ENCODE measurements around the gene CMSS1.
"Not testable (repeated sequence)": the region's sequence is repeated elsewhere in the genome, so short reads cannot be mapped to it uniquely, and the experiment has no call there.

CMSS1 gene

DNA sequence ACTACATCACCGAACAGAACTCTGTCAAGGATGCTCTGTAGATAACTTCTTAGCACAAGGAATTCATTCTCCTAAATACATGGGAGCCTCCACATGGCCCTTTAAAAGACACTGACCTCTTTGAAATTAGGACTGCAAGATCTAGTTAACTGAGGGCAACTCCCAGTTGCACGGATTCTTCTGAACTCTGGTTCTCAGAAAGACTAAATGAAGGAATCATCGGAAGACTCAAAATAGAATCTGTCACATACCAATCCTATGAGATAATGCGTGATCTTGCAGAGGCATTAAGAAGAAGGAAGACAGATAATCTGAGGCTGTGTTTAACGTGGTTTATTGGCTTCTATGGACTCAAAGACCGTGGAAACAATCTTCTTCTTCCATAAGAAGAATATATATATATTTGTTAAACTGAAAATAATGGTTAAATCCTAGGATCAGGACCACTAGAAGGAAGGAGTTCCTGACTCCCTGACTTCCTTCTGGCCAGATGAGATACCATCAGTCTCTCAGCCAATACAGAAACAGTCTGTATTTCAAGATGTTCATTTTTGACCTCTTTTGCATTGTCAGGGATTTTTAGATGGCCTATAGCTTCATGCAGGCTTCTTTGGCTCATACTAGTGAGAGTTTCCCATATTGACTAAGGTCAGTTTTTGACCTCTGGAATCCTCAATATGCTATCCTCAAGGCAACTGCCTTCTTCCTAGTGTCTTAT, 409.2 kb downstream of the CMSS1 start:
- TF ChIP-seq, protein P1, sequence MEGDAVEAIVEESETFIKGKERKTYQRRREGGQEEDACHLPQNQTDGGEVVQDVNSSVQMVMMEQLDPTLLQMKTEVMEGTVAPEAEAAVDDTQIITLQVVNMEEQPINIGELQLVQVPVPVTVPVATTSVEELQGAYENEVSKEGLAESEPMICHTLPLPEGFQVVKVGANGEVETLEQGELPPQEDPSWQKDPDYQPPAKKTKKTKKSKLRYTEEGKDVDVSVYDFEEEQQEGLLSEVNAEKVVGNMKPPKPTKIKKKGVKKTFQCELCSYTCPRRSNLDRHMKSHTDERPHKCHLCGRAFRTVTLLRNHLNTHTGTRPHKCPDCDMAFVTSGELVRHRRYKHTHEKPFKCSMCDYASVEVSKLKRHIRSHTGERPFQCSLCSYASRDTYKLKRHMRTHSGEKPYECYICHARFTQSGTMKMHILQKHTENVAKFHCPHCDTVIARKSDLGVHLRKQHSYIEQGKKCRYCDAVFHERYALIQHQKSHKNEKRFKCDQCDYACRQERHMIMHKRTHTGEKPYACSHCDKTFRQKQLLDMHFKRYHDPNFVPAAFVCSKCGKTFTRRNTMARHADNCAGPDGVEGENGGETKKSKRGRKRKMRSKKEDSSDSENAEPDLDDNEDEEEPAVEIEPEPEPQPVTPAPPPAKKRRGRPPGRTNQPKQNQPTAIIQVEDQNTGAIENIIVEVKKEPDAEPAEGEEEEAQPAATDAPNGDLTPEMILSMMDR (IDR thresholded peaks at IDR 0.05; ENCODE audit: low read depth, low read length, missing control alignments) = no peak
- DNase-seq (ENCODE audit: extremely low read depth, low read depth) = no peak
- no peak overlapping the region for H3K4me3 ChIP-seq (replicated peaks; ENCODE audit: low read depth, low read length)

- H3K4me3 ChIP-seq (replicated peaks; ENCODE audit: low read depth, low read length) = no peak overlapping the region
- no peak for DNase-seq (ENCODE audit: extremely low read depth, low read depth)
- TF ChIP-seq, protein P1 (IDR thresholded peaks at IDR 0.05; ENCODE audit: low read depth, low read length, missing control alignments) = no peak
Measured at GRCh38 chr3:100227511-100227921, 409.9 kb downstream of the CMSS1 start.

GRCh38 chr3:100228247-100228646, 410.6 kb downstream of the CMSS1 start:
- H3K4me3 ChIP-seq (replicated peaks; ENCODE audit: low read depth, low read length) = no peak overlapping the region
- DNase-seq (ENCODE audit: extremely low read depth, low read depth) = no peak
- TF ChIP-seq, protein P1 (IDR thresholded peaks at IDR 0.05; ENCODE audit: low read depth, low read length, missing control alignments) = no peak

- DNase-seq (ENCODE audit: extremely low read depth, low read depth); H3K4me3 ChIP-seq (replicated peaks; ENCODE audit: low read depth, low read length): not testable (repeated sequence)
Measured at GRCh38 chr3:100229188-100229587, 411.5 kb downstream of the CMSS1 start.

DNA sequence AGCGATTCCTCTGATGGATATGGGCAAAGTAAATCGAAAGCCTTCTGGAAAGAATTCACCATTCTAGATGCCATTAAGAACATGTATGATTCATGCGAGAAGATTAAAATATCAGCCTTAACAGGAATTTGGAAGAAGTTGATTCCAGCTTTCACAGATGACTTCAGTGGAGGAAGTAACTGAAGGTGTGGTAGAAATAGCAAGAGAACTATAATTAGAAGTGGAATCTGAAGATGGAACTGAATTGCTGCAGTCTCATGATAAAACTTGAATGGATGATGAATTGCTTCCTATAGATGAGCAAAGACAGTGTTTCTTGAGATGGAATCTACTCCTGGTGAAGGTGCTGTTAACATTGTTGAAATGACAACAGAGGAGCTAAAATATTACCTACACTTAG, 413.0 kb downstream of the CMSS1 start:
- no peak overlapping the region for H3K4me3 ChIP-seq (replicated peaks; ENCODE audit: low read depth, low read length)
- TF ChIP-seq, protein P1 (IDR thresholded peaks at IDR 0.05; ENCODE audit: low read depth, low read length, missing control alignments) = no peak
- DNase-seq (ENCODE audit: extremely low read depth, low read depth) = no peak
